Activated naive CD8-positive, alpha-beta T cell treated with anti-CD3 and anti-CD28 coated beads, Interleukin-2, amount 50 U/mL, for 16 hours (primary cell): Measurements from ENCODE around the gene EXOC6B.
"Not testable (repeated sequence)": the region's sequence is repeated elsewhere in the genome, so short reads cannot be mapped to it uniquely, and the experiment has no call there.

ENCODE experiments used
- DNase-seq: peaks from one replicate; pipeline ENCODE4 v3.0.0-alpha.2; 2020; ENCODE audit warnings: low read depth, low spot score

Gene EXOC6B

DNA sequence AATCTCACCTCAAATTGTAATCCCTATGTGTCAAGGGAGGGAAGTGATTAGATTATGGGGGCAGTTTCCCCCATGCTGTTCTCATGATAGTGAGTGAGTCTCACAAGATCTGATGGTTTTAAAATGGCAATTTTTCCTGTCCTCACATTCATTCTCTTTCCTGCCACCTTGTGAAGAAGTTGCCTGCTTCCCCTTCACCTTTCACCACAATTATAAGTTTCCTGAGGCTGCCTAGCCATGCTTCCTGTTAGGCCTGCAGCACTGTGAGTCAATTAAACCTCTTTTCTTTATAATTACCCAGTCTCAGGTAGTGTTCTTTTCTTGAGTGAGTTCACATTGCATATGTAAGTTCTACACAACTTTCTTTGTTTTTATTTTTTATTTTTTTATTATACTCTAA is 271.5 kb downstream of the EXOC6B start:
- DNase-seq, result no peak

DNA sequence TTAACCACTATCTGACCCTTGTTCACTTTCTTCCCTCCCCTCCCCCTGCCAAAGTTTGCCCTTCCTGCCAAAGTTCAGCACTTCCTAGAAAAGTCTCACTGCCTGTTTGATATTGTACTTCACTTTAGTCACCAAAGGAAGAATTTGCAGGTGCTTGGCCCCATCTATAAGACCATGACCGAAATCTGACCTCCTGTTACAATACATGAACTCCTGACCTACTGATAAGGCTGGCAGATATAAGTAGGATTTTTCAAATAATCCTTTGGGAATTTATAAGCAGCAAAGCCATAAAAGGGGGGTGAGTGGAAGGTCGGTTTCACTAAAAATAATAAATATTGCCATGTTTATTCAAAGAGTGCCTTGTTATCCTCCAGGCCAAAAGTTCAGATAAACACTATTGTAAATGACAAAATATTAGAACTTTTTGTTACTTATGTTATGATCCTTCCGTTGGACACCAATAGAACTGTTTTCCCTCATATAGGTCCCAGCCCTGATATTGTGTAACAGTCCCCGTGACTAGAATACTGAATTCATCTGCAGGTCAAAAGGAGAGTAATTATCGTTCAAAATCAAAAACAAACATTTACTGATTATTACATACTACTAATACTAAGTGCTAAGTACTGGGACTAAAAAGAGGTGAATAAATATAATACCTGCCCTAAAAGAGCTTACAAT is 277.6 kb downstream of the EXOC6B start:
- no peak for DNase-seq

DNA sequence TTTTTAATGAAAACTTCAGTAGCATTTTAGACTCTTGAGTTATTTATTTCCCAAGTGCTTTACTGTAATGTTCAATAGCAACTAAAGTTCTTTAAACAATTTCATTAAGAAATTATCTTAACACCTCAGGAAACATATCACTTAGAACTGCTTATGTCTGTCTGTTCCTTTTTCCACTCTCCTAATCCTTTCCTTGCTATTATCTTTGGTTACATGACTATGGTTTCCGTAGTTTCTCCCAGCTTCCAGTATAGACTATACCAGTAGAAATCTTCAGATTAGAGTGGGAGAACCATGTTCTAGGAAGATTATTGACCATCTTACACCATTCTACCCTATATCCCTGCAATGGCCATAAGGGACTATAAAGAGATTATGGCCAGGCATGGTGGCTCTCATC is 280.0 kb downstream of the EXOC6B start:
- DNase-seq, result no peak

DNA sequence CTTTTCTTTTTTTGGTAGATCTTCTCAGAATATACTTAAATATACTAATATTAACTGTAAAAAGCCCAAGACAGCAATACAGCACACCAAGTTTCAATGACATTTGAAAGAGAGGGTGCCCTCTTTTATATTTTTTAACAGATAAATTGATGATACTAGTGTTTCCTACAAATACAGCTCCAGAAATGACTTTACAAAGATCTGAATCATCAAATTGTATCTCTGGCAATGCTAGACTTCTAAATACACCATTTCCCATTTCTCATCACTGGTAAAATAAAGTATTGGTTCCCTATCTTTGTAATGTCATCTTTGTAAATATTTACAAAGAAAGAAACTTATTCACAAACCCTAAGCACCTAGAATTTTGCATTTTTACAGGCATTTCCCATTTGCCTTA is 281.3 kb downstream of the EXOC6B start:
- DNase-seq, result no peak

DNA sequence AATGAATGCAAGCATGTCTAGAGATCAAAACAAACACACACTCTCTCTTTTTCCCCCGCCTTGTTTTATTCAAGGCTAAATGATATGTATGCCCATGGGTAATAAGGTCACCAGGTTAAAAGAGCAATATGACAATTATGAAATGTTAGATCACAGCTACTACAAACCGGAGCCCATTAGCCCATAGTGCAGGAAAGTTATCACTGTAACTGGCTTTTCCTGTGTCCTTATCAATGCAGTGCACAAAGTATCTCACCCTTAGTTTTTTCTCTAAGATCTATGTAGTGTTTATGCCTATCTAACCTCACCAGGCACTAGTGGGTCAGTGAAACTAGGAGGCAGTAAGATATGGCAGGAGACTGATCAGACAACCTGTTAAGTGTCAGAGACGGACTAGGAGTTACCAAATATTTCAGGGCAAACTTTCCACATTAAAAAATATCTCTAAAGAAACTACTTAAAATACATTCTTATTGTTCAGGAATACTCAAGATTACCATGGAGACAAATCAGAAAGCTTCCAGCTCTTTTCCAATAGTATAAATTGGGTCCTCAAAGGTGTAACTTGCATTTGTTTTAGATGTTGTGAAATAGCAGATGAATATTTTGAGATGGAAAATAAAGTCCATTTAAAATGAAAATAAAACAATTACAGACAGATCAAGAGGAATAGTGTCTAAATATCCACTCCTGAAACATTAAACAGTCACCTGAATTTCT is 282.2 kb downstream of the EXOC6B start:
- no peak for DNase-seq

DNA sequence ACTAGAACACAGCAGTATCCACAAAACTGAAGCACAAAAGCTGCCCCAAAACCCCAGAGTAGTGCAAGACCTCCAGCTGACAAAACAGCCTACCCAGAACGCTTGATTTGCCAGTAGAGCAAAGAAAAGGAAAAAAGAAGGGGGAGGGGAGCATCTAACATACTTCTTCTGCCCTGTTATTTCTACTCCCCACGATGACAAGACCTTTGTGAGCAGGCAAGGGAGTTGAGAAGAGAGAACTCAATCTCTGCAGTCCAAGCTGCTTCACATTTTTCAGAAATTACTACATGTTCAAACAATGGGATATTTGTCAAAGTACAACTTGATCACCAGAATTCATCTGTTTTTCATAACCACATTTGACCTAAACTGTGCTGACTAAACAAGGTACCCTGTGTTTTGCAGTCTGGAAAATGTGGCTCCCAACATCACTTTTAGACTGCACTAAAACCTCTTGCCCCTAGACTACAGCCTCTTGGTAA is 286.7 kb downstream of the EXOC6B start:
- no peak for DNase-seq

DNA sequence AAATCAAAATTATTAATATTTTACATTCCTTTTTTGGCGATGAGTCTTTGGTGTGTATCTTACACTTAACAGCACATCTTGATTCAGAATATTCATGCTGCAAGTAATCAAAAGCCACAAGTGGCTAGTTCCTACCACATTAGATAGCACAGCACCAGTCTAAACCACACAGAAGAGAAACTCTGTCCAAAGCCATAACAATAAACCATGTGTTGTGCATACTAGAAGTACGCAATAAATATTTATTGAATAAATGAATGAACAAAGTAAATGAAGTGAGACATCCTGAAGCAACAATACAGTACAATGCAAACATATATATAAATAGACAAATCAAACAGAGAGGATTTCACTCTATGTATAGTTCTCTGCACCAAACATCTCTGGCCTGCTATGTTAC is 287.3 kb downstream of the EXOC6B start:
- DNase-seq, result no peak

DNA sequence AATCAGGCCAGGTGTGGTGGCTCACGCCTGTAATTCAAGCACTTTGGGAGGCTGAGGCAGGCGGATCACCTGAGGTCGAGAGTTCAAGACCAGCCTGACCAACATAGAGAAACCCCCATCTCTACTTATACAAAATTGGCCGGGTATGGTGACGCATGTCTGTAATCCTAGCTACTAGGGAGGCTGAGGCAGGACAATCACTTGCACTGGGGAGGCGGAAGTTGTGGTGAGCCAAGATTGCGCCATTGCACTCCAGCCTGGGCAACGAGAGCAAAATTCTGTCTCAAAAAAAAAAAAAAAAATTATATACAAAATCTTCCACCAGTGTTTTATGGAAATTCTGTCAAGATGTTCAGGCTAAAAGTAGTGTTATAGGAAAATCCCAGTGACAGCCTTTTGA is 290.2 kb downstream of the EXOC6B start:
- not testable (repeated sequence) for DNase-seq

DNA sequence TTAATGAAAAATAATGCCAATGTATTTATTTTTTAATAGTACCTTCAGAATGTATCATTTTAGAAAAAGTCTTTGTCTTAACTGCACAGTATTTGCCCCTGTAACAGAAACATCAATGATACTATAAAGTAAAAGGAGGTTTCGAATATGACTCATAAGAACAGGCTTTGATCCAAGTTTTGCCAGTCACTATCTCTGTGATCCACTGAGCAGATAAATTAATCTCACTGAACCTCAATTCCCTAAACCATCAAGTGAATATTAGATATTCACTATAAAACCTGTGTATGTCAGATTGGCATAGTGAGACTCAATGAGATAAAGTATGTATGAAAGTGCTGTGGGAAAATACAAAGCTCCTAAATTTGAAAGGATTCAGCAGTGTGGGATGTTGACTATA is 292.1 kb downstream of the EXOC6B start:
- no peak for DNase-seq

DNA sequence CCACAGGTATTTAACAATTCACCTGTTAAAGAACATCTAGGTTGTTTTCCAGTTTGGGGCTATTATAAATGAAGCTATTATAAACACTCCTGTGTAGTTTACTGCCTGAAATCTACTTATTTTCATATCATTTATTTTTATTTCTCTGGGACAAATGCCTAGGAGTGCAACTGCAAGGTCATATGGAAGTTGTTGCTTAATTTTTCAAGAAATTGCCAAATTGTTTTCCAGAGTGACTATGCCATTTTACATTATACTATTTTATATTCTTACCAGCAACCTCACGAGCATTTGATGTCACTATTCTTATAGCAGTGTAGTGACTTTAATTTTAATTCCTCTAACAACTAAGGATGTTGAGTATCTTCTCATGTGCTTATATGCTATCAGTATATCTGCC is 298.4 kb downstream of the EXOC6B start:
- DNase-seq, result no peak

DNA sequence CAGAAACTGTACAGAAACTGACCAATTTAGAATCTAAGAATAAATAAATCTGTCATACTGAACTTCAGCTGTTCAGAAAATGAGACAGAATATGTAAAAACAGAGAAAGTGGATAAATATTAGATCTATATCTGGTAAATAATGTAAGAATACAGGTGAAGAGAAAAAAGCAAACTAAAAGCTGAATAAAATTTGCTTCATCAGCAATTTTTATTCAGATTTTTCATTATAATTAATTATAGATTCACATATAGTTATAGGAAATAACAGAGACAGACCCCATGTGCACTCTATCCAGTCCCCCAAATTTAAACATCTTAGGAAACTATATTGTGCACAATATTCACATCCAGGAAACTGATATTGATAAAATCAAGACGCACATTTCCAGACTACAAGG is 299.2 kb downstream of the EXOC6B start:
- no peak for DNase-seq

DNA sequence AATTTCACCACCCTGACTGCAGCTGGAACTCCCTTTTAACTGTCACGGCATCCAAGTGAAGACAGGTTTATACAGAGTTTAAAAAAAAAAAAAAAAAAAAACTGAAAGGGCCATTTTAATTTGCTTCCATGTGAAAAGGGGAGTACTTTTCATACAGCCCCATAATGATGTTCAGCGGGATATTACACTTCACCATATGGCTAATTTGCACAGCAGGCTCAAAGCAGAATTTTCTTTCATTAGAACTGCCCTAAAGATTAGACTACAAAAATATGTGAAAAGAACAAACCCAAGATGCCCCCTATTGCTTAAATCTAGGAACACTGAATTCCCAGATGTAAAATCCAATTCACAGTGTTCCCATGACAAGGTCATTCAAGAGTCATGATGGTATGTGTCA is 301.8 kb downstream of the EXOC6B start:
- no peak for DNase-seq

DNA sequence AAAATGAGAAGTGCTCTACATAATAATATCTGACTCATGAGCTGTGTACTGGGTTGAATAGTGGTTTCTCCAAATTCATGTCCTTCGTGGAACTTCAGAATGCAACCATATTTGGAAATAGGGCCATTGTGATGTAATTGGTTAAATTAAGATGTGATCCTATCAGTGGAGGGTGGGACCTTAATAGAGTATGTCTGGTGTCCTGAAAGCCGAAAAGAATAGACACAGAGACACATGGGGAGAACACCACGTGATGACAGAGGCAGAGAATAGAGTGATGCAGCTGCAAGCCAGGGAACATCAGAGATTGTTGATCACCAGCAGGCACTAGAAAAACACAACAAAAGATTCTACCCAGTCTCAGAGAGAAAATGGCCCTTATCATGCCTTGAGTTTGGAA is 310.1 kb downstream of the EXOC6B start:
- no peak for DNase-seq

DNA sequence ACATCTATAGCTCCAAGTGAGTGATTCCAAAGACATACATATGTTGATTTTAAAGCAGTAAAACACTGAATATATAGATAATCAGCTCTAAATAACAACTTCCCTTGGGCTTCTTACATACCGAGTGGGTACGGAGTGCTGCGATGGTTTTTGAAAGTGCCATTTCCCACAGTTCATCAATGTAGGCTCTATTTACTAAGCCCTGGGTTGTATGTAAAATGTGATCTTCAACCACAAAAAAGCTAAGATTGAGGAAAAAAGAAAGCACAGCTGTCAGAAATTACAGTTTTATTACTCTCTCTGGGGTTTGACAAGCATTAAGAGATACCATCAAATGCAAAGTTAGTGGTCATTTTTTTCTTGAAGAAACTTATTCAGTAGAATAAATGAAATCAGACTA is 312.8 kb downstream of the EXOC6B start:
- no peak for DNase-seq

DNA sequence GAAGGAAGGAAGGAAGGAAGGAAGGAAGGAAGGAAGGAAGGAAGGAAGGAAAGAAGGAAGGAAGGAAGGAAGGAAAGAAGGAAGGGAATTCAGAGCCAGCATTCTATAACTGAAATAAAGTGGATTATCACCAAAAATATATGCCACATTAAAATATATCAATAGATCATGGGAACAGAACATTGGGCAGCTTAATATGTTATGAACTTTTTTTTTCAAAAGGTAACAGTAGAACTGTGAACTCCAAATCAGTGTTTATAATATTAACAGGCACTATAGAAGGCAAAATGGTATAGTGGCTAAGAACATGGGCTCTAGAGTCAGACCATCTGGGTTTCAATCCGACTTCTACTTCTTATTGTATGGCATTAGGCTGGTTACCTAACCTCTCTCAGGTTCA is 313.5 kb downstream of the EXOC6B start:
- no peak for DNase-seq

DNA sequence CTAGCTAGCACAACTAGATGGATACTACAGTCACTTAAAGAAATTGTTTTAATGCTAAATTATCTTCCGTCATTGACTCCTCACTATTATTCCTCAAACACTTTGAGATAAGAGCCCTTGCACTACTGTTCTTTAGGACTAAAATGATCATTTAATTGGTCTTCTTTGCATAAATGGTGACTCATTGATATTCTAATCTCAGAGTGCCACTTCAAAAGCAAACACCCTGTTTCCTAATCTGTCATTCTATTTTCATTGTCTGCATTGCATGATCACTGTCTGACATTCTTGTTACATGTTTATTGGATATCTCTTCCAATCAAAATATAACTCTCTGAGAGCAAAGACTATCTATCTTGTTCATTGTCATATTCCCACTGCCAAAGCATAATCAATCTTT is 313.9 kb downstream of the EXOC6B start:
- DNase-seq, result no peak

DNA sequence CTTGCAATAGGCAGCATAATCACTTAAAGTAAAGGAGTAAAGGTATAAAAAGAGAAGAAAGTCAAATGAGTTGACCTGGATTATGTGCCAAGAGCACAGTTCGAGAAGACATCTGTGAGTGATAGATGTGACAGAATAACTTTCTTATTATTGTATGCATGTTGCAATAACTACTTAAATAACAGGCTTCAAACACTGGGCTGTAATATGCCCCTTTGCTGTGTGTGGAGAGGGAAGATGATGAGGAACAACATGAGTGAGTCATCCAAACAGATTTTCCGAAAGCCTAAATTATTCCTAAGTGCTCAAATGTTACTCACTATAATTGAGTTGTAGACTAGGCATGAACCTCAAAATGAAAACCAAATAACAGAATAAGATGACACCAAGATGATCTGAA is 328.1 kb downstream of the EXOC6B start:
- DNase-seq, result no peak

DNA sequence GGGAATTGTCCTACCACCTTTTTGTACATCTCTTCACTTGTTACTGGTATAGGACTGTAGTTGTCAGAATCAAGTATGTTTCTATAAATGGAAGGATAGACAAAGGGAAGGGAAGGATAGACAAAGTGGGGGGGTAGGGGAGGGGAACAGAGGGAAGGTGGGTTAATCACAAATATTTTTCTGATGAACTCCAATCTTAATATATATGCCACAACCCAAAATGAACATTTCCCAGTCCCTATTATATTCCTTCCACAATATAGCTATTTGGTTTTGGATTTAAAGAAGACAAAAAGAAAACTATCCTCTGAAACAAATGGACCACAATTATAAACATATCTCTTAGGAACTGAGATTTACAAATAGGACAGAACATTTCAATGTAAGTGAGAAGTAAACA is 329.4 kb downstream of the EXOC6B start:
- DNase-seq, result no peak

DNA sequence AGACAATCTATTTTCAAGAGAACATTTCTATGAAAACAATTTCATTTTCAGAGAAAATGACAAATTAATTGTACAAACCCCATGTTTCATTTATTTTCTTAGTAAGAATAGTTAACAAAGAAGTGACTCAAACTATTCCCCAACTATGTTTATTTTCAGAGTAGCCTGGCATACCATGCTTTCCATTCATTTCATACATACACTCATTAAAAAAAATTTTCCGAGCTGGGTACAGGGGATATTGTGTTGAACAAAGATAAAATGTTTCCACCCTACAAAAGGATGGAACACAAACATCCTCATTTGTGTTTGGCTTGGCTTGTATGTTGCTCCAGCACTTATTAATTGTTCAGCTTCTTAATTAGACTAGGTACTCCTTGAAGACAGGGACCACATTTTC is 331.4 kb downstream of the EXOC6B start:
- no peak for DNase-seq

DNA sequence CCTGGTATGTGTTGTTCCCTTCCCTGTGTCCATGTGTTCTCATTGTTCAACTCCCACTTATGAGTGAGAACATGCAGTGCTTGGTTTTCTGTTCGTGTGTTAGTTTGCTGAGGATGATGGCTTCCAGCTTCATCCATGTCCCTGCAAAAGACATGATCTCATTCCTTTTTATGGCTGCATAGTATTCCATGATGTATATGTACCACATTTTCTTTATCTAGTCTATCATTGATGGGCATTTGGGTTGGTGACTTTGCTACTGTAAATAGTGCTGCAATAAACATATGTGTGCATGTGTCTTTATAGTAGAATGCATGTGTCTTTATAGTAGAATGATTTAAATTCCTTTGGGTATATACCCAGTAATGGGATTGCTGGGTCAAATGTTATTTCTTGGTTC is 341.2 kb downstream of the EXOC6B start:
- DNase-seq, result not testable (repeated sequence)

DNA sequence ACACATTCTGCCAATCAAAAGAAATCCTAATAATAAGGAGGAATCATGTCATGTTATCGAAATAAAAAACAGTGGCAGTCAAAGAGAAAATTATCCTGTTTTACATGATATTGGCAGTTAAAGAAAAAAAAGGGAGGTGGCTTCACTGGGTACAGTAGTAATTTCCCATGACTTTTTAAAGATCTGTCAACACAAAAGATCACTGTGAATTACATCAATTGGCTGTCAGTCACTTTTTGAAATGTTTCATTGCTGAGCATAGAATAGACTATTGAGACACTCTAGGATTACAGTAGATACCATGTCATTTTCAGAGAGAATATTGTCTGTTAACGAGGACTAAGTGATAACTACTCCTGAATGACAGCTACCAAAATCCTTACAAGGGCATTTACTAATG is 342.5 kb downstream of the EXOC6B start:
- DNase-seq, result no peak

DNA sequence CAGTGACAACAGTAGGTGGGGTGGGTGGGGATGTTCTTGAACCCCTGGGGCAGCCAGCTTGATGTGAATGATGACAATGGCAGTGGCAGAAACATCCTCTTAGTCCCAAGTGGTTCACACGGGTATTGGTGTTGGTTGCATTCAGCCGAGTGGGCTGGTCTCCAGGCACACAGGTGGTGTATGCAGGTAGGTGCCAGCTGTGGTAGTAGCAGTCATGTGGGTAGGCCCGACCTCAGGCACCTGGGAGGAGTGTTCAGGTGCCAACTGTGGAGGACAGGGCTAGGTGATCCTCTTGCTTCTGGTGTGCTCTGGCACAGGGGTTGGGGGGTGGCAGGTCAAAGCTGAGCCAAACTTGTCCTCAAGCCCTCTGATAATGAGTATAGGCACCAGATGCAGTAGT is 350.6 kb downstream of the EXOC6B start:
- no peak for DNase-seq

DNA sequence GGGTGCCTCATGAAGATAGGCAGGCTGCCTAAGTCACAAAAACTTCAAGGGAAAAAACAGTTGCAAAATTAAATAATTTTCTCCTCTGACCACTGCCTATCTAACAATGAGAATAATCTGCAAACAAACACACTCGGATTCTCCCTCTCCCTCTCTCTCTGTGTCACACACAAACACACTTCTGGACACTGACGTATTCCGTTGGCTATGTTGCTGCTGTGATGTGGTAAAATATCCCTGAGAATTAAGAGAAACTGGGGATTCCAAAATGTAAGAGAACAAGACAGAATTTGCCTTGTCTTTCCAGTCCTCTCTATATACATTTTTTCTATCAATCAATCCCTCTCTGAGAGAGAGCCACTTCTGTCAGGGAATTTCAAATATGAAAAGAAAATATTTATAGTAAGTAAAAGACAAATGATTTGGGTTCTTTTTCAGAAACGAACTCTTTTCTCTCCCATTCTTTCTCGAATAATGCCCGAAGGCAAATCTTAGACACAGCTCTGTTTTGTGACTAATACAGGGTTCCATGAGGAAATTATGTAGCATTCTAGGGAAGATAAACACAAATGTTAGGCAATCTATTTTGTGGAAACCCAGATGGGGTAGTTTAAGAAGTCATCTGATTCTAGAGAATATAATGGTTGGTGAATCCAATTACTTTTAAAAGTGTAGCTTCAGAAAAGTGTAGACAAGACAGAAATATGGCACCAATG is 367.9 kb downstream of the EXOC6B start:
- DNase-seq, result no peak
